ENCODE measurements around the gene GBX1.

Gene GBX1

DNA sequence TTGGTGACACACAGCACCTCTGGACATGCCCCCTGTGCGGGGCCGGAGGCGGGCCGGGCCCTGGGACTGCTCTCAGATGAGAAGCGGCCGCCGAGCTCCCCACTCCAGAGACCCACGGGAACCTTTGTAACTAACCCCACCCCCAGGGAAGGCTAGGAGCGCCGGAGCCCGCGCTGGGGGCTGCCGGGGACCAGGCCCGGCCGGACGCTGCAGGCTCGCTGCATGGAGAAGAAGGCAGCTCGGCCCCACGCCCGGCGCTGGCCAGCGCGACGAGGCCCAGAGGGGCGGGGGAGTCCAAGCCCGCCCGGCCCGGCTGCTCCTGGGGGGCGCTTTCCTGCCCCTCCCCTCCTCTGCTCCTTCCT, 44.7 kb downstream of the GBX1 start:
- Histone ChIP-seq H3K36me3 (ENCODE audit: control insufficient read depth, insufficient read depth, low read length, severe bottlenecking) (peaks cover 65% of the 10 kb centered on the region), H3K4me3 (ENCODE audit: low read length) (no peak overlapping the region), H3K9ac (ENCODE audit: low read length) (no peak overlapping the region), H3K4me1 (ENCODE audit: control insufficient read depth, insufficient read depth, low read length) (peaks cover 7% of the 10 kb centered on the region), H3K9me3 (ENCODE audit: control insufficient read depth, low read length) (no peaks in the 10 kb centered on the region), H3K27me3 (replicated peaks; ENCODE audit: control insufficient read depth, insufficient read depth, low read length) (no peaks in the 10 kb centered on the region)
- DNase-seq (ENCODE audit: low read depth): no peak

GRCh38 chr7:151122276-151122675, 45.2 kb downstream of the GBX1 start:
- Histone ChIP-seq H3K36me3 (ENCODE audit: control insufficient read depth, insufficient read depth, low read length, severe bottlenecking) (peaks cover 60% of the 10 kb centered on the region), H3K4me1 (ENCODE audit: control insufficient read depth, insufficient read depth, low read length) (peaks cover 7% of the 10 kb centered on the region), H3K27me3 (replicated peaks; ENCODE audit: control insufficient read depth, insufficient read depth, low read length) (no peaks in the 10 kb centered on the region), H3K9ac (ENCODE audit: low read length) (no peak overlapping the region), H3K9me3 (ENCODE audit: control insufficient read depth, low read length) (no peaks in the 10 kb centered on the region), H3K4me3 (ENCODE audit: low read length) (no peak overlapping the region)
- DNase-seq (ENCODE audit: low read depth): no peak

DNA sequence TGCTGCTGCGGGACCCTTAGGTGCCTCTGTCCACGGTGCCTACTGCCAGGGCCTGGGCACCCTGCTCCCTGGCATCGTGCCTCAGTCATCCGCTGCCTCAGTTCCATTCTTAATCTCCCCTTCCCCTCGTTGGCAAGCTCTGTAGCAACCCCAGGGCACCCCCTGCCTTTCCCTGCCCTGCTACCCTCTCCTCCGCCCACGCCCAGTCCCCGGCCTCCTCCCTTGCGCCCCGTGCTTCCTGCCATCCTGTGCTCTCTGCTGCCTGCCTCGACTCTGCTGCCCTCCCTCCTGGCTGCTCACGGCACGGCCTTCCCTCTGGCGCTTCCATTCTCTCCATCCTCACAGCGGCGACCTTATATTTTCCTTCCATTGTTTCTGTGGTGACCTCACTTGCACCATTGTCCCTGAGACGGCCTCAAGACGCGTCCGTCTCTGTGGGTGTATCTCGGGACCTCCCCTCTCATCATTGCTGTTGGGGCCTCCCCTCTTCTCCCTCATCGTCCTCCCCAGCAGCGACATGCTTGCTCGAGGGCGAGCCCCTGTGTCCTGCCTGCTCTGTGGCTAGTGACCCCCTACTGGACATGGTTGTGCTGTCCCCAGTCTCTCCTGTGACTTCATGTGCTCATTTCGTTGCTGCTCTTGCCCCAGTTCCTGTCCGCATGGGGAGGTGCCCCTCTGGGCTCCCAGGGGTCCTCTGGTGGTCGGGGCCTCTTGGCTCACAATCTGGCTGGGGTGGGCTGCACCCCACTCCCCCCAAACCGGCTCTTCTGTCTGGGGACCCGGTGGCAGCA, 45.9 kb downstream of the GBX1 start:
- no peak overlapping the region for H3K4me3 ChIP-seq (ENCODE audit: low read length)
- peaks cover 7% of the 10 kb centered on the region for H3K4me1 ChIP-seq (ENCODE audit: control insufficient read depth, insufficient read depth, low read length)
- no peaks in the 10 kb centered on the region for H3K9me3 ChIP-seq (ENCODE audit: control insufficient read depth, low read length)
- H3K36me3 ChIP-seq (ENCODE audit: control insufficient read depth, insufficient read depth, low read length, severe bottlenecking): peaks cover 60% of the 10 kb centered on the region
- no peak overlapping the region for H3K9ac ChIP-seq (ENCODE audit: low read length)
- DNase-seq (ENCODE audit: low read depth): no peak
- no peaks in the 10 kb centered on the region for H3K27me3 ChIP-seq (replicated peaks; ENCODE audit: control insufficient read depth, insufficient read depth, low read length)

- DNase-seq (ENCODE audit: low read depth): no peak
- Histone ChIP-seq H3K4me1 (ENCODE audit: control insufficient read depth, insufficient read depth, low read length) (peaks cover 7% of the 10 kb centered on the region), H3K9ac (ENCODE audit: low read length) (no peak overlapping the region), H3K9me3 (ENCODE audit: control insufficient read depth, low read length) (no peaks in the 10 kb centered on the region), H3K4me3 (ENCODE audit: low read length) (no peak overlapping the region), H3K36me3 (ENCODE audit: control insufficient read depth, insufficient read depth, low read length, severe bottlenecking) (peaks cover 60% of the 10 kb centered on the region), H3K27me3 (replicated peaks; ENCODE audit: control insufficient read depth, insufficient read depth, low read length) (no peaks in the 10 kb centered on the region)
These were observed 46.6 kb downstream of the GBX1 start for GRCh38 chr7:151120896-151121295.

DNA sequence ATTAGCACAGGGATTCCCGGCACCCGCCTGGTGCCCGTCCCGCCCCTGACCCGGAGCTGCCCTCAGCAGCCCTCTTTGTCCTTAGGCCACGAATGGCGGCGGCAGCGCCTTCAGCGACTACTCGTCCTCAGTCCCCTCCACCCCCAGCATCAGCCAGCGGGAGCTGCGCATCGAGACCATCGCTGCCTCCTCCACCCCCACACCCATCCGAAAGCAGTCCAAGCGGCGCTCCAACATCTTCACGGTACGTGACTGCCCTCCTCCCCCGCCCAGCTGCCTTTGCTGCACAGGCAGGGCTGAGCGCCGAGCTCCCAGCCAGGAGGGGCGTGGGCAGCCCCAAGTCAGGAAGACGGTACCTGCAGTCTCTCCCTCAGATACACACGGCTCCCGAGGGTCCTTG, 47.6 kb downstream of the GBX1 start:
- no peak overlapping the region for H3K9ac ChIP-seq (ENCODE audit: low read length)
- no peaks in the 10 kb centered on the region for H3K27me3 ChIP-seq (replicated peaks; ENCODE audit: control insufficient read depth, insufficient read depth, low read length)
- H3K4me3 ChIP-seq (ENCODE audit: low read length): no peak overlapping the region
- no peaks in the 10 kb centered on the region for H3K4me1 ChIP-seq (ENCODE audit: control insufficient read depth, insufficient read depth, low read length)
- H3K9me3 ChIP-seq (ENCODE audit: control insufficient read depth, low read length): no peaks in the 10 kb centered on the region
- no peak for DNase-seq (ENCODE audit: low read depth)
- peaks cover 57% of the 10 kb centered on the region for H3K36me3 ChIP-seq (ENCODE audit: control insufficient read depth, insufficient read depth, low read length, severe bottlenecking)

DNA sequence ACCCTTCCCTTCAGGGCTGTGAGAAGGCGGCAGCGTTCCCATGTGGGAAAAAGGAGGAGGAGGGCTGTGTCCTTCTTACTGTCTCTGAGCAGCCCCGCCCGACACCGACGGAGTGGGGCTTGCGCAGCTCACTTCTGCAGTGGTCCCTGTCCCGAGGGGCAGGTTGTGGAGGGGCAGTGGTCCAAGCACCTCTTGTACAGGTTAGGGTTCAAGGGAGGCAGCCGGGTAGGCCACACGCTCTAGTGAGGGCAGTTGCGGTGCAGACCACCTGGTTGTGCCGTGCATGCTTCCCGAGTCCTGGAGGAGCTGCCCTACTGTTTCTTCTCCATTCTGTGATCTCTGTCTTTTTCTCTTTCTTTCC, 48.5 kb downstream of the GBX1 start:
- DNase-seq (ENCODE audit: low read depth): no peak
- no peak overlapping the region for H3K4me3 ChIP-seq (ENCODE audit: low read length)
- no peak overlapping the region for H3K9ac ChIP-seq (ENCODE audit: low read length)
- peaks cover 48% of the 10 kb centered on the region for H3K36me3 ChIP-seq (ENCODE audit: control insufficient read depth, insufficient read depth, low read length, severe bottlenecking)
- no peaks in the 10 kb centered on the region for H3K4me1 ChIP-seq (ENCODE audit: control insufficient read depth, insufficient read depth, low read length)
- H3K9me3 ChIP-seq (ENCODE audit: control insufficient read depth, low read length): no peaks in the 10 kb centered on the region
- H3K27me3 ChIP-seq (replicated peaks; ENCODE audit: control insufficient read depth, insufficient read depth, low read length): no peaks in the 10 kb centered on the region

DNA sequence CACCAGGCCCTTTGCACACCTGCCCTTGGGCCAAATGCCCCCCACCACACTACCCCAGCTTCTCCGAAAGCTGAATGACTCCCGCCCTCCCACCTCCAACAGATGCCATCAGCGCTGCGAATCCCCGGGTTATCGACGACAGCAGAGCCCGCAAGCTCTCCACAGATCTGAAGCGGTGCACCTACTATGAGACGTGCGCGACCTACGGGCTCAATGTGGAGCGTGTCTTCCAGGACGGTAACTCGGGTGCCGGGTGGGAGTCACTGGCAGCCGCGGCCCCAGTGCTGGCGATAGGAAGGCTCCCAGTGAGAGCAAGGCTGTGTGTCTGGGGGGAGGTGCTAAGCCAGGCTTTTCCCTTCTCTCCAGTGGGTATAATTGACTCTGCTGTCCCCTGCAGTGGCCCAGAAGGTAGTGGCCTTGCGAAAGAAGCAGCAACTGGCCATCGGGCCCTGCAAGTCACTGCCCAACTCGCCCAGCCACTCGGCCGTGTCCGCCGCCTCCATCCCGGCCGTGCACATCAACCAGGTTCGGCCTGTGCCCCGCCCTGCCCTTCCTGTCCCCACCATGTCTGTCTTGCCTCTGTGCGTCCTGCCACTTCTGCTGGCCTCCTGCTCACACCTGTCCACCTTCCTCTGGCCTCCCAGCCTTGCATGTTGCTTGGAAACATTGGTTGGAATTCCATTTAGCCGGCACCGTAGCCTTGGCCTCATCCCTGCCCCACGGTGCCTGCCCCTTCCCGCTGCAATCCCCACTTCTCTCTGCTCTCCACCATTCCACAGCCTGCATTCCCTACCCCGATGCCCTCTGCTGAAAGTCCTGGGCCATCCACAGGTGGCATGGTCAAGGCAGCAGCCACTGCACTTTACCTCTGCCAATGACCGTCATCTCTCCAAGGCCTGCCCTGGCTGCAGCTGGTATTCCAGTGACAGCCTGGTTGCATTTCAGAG, 49.1 kb downstream of the GBX1 start:
- no peak overlapping the region for H3K4me3 ChIP-seq (ENCODE audit: low read length)

GRCh38 chr7:151117565-151117964, 49.9 kb downstream of the GBX1 start:
- H3K27me3 ChIP-seq (replicated peaks; ENCODE audit: control insufficient read depth, insufficient read depth, low read length): no peaks in the 10 kb centered on the region
- no peak overlapping the region for H3K9ac ChIP-seq (ENCODE audit: low read length)
- H3K36me3 ChIP-seq (ENCODE audit: control insufficient read depth, insufficient read depth, low read length, severe bottlenecking): peaks cover 41% of the 10 kb centered on the region
- H3K9me3 ChIP-seq (ENCODE audit: control insufficient read depth, low read length): no peaks in the 10 kb centered on the region
- no peak for DNase-seq (ENCODE audit: low read depth)
- no peaks in the 10 kb centered on the region for H3K4me1 ChIP-seq (ENCODE audit: control insufficient read depth, insufficient read depth, low read length)
- no peak overlapping the region for H3K4me3 ChIP-seq (ENCODE audit: low read length)

More for the DNA sequence above, 49.1 kb downstream of the GBX1 start:
- DNase-seq (ENCODE audit: low read depth): no peak
- Histone ChIP-seq H3K9ac (ENCODE audit: low read length) (no peak overlapping the region), H3K4me1 (ENCODE audit: control insufficient read depth, insufficient read depth, low read length) (no peaks in the 10 kb centered on the region), H3K36me3 (ENCODE audit: control insufficient read depth, insufficient read depth, low read length, severe bottlenecking) (peaks cover 45% of the 10 kb centered on the region), H3K9me3 (ENCODE audit: control insufficient read depth, low read length) (no peaks in the 10 kb centered on the region), H3K27me3 (replicated peaks; ENCODE audit: control insufficient read depth, insufficient read depth, low read length) (no peaks in the 10 kb centered on the region)

DNA sequence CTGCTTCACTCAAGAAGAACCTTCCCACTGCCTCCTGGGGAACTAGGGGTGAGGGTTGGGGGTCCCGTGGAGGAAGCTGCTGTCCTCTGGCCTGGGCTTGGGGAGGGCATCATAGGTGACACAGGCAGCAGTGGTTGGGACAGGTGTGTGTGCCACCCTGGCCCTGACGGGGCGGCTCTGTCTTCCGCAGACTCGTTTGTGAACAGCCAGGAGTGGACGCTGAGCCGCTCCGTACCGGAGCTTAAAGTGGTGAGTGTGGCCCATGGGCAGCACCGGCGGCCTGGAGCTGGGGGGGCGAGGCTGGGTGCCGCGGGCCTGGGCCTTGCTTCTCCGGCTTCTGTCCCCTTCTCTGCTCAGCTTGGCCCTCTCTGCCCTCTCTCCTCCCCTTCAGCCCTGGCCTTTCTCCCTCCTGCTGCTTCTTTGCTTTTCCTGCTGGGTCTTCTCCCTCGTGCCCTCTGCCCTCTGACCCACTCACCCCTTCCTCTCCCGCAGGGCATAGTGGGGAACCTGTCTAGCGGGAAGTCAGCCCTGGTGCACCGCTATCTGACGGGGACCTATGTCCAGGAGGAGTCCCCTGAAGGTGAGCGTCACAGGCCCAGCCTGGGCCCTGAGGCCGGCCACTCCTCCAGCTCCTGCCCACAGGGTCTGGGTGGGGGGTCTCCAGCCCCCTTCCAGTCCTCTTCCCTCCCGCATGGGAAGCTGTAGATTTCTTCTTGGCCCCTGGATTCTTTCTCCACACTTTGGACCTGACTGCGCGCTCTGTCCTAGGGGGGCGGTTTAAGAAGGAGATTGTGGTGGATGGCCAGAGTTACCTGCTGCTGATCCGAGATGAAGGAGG, 50.7 kb downstream of the GBX1 start:
- H3K36me3 ChIP-seq (ENCODE audit: control insufficient read depth, insufficient read depth, low read length, severe bottlenecking): peaks cover 40% of the 10 kb centered on the region
- H3K4me3 ChIP-seq (ENCODE audit: low read length): no peak overlapping the region
- H3K9ac ChIP-seq (ENCODE audit: low read length): no peak overlapping the region
- H3K4me1 ChIP-seq (ENCODE audit: control insufficient read depth, insufficient read depth, low read length): no peaks in the 10 kb centered on the region
- no peaks in the 10 kb centered on the region for H3K9me3 ChIP-seq (ENCODE audit: control insufficient read depth, low read length)
- no peaks in the 10 kb centered on the region for H3K27me3 ChIP-seq (replicated peaks; ENCODE audit: control insufficient read depth, insufficient read depth, low read length)
- DNase-seq (ENCODE audit: low read depth): no peak

DNA sequence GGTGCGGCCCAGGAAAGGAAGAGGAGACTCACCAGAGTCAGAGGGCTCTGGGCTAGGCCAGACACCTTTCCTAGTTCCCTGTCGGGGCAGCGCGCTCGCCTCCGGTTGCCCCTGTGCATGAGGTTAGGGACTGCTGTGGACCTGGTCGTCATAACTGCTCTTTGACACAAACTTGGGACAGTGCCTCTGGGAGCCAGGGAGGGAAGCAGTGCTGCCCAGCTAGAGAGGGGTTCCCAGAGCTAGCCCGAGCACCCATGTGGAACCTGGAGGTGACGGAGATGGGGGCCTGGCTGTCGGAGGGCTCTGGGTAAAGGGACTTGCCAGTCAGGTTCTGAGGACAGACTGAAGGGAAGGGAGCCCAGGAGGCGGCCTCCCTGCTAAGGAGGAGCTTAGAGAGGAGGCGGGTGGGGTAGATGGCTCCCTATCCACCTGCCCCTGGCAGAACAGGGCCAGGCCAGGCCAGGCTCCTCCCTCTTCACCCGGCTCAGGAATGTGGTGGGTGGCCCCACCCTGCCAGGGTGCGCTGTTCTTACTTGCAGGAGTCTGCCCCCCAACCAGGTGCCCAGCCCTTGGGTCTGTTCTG, 51.6 kb downstream of the GBX1 start:
- DNase-seq (ENCODE audit: low read depth): no peak
- Histone ChIP-seq H3K4me3 (ENCODE audit: low read length) (no peak overlapping the region), H3K27me3 (replicated peaks; ENCODE audit: control insufficient read depth, insufficient read depth, low read length) (no peaks in the 10 kb centered on the region)

More for the DNA sequence above, 51.6 kb downstream of the GBX1 start:
- H3K9ac ChIP-seq (ENCODE audit: low read length): no peak overlapping the region
- no peaks in the 10 kb centered on the region for H3K9me3 ChIP-seq (ENCODE audit: control insufficient read depth, low read length)
- peaks cover 31% of the 10 kb centered on the region for H3K36me3 ChIP-seq (ENCODE audit: control insufficient read depth, insufficient read depth, low read length, severe bottlenecking)
- no peaks in the 10 kb centered on the region for H3K4me1 ChIP-seq (ENCODE audit: control insufficient read depth, insufficient read depth, low read length)

Measured in adipocyte (in vitro differentiated cells).